AG09309 (cell line): Measurements from ENCODE around the gene MCM7.
A peak's percentile ranks its signal among the peaks of the same experiment; 100 is the strongest.

Experiments
- DNase-seq: peaks from one replicate; pipeline ENCODE4 v3.0.0-alpha.2; 2010; ENCODE audit warnings: low read depth
- H3K4me3 ChIP-seq: 2 replicates; pipeline ENCODE4 v1.5.1; 2011; ENCODE audit warnings: mild to moderate bottlenecking, low read depth, low read length, moderate library complexity; ENCODE audit not compliant: control insufficient read depth
- TF ChIP-seq, protein P1 (sequence below): IDR thresholded peaks from 2 replicates; pipeline ENCODE4 v1.5.1; 2011; ENCODE audit warnings: mild to moderate bottlenecking, low read depth, low read length, inconsistent platforms; ENCODE audit not compliant: insufficient read depth, control insufficient read depth; ENCODE audit errors: missing control alignments

The MCM7 gene

DNA sequence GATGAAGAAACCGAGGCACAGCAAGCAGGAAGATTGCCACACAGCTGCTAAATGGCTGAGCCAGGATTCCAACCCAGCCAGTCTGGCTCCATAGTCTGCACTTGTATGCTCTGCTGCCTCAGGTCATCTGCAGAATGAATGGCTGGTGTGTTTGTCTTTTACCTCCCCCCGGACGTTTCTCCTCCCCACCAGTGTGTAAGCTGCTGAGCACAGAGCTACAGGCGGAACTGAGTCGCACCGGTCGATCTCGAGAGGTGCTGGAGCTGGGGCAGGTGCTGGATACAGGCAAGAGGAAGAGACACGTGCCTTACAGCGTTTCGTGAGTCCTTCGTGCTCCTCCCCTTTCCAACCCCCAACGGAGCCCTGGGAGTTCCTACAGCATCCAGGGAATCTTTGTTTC, 20.9 kb upstream of the MCM7 start:
- DNase-seq, result no peak
- TF ChIP-seq, protein P1, sequence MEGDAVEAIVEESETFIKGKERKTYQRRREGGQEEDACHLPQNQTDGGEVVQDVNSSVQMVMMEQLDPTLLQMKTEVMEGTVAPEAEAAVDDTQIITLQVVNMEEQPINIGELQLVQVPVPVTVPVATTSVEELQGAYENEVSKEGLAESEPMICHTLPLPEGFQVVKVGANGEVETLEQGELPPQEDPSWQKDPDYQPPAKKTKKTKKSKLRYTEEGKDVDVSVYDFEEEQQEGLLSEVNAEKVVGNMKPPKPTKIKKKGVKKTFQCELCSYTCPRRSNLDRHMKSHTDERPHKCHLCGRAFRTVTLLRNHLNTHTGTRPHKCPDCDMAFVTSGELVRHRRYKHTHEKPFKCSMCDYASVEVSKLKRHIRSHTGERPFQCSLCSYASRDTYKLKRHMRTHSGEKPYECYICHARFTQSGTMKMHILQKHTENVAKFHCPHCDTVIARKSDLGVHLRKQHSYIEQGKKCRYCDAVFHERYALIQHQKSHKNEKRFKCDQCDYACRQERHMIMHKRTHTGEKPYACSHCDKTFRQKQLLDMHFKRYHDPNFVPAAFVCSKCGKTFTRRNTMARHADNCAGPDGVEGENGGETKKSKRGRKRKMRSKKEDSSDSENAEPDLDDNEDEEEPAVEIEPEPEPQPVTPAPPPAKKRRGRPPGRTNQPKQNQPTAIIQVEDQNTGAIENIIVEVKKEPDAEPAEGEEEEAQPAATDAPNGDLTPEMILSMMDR, result no peak

DNA sequence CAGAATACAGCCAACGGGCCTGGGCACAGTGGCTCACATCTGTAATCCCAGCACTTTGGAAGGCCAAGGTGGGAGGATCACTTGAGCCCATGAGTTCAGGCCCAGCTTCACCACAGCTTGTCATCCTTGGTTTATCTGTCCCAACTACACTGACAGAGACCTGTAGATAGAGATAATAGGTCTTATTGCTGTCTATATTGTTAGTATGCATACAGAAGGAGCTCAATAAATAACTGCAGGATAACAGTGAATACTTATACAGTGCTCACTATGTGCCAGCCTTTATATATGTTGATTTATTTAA, 19.5 kb upstream of the MCM7 start:
- peak overlapping the region; percentile 98 for H3K4me3 ChIP-seq
- TF ChIP-seq, protein P1, result no peak
- no peak for DNase-seq

More for the DNA sequence above, 20.9 kb upstream of the MCM7 start:
- H3K4me3 ChIP-seq, result no peak overlapping the region

DNA sequence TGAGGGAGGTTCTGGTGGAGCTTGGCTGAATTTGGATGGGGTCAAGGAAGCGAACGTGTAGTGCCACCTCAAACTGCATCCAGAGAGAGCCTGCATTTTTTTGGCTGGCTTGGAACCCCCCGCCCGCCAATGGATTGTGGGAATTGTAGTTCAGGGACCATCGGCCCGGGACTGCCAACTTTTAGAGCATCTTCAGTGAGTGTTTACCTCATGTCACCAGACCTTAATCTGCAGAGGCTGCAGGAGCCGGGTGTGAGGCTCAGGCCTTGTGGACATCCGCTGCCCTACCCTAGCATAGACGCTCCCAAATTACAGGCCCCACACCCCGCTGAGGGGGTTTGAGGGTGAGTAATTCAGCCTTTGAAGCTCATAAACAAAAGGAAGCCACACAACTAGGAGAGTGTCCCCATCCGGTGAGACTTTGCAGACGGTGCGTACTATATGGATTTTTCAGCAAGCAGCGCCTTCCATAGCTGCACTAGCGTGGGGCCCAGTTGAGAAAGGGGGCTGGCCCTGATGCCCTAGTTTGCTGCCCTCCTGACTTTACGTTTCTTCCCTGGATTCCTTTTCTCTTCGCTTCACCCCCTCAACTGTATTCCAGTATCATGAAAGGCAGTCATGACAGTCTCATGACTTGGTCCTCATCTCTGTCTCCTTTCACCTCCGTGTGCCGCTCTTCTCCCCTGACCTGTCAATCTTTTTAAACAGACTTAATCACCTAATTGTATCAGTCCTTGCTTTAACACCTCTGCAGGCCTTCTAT, 19.0 kb upstream of the MCM7 start:
- no peak for DNase-seq

DNA sequence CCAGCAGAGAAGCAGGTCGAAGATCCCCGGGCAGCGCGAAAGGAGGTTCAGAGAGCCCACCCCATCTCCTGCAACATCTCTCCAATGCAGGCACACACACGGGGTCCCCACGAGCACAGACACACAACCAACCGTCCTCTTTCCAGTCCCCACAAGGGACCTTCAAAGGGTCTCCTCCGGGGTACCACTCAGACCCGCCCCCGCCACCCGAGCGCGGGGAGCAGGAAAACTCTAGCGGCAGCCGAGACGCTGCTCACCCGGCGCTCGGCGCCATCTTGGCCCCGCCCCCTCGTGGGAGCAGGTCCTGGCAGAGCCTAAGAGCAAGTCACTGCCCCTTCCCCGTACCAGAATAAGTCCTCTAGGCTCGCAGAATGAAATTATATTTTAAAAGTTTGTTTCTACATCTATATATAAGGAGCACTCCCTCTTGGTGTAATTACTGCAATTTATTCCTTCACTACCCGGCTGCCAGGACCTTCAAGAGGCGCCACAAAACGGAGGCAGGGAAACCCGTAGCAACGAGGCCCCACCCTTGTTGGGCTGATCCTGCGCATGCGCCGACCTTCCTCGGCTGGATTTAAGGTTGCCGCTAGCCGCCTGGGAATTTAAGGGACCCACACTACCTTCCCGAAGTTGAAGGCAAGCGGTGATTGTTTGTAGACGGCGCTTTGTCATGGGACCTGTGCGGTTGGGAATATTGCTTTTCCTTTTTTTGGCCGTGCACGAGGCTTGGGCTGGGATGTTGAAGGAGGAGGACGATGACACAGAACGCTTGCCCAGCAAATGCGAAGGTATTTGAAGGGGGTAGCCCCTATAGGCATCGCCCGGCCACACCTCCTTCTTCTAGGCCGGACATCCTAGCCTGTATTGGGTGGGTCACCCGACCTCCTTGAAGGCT, 18.1 kb upstream of the MCM7 start, which contains the start of the genes CNPY4 and TAF6:
Gene CNPY4, plus strand, starts transcription at position 563 of the 898 bp plus-strand sequence. Its CDS starts 111 bp downstream, at position 674.
Gene TAF6, minus strand, starts transcription at position 287 of the 898 bp plus-strand sequence. CDS start 5,149 bp downstream, outside the sequence.
- DNase-seq, result peak; percentile 87
- peak within 1 kb of the TSS; percentile 98 for H3K4me3 ChIP-seq
- TF ChIP-seq, protein P1, result no peak

More for the DNA sequence above, 19.0 kb upstream of the MCM7 start:
- TF ChIP-seq, protein P1, result no peak
- peak overlapping the region; percentile 98 for H3K4me3 ChIP-seq

DNA sequence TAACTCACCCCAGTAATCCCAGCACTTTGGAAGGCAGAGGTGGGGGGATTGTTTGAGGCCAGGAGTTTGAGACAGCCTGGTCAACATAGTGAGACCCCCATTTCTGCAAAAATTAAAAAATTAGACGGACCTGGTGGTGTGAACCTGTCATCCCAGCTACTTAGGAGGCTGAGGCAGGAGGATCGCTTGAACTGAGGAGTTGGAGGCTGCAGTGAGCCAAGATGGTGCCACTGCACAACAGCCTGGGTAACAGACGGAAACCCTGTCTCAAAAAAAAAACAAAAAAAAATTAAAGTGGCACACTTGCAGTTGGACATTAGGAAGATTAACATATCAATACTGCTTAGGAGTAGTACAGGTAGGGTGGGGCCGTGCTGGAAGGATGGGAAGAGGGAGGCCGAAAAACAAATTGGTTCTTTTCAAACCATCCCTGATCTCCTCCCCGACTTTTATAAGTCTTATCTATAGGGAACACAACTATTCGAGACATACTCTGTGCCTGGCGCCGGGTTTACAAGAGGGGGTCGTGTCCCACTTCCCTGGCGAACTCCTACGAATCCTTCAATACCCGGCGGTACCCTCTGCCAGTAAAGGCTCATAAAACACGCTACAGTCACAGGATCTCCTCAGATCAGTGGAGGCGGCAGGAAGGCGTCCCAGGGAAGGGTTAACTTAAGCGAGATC, 17.3 kb upstream of the MCM7 start:
- TF ChIP-seq, protein P1, result no peak
- DNase-seq, result no peak
- H3K4me3 ChIP-seq, result peak overlapping the region; percentile 98

DNA sequence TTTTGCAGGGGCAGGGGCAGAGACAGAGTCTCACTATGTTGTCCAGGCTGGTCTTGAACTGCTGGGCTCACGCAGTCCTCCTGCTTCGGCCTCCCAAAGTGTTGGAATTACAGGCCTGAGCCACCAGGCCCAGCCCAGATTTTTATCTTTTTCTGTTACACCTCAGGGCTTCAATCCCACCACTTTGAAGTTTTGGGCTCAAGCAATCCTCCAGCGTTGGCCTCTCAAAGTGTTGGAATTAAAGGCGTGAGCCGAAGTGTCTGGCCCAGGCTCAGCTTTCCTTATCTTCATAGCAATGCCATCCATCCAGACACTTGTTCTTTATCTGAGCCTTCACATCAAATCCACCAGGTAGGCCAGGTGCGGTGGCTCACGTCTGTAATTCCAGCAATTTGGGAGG, 13.8 kb upstream of the MCM7 start:
- H3K4me3 ChIP-seq, result no peak overlapping the region
- TF ChIP-seq, protein P1, result no peak
- no peak for DNase-seq
